H1 (cell line): ENCODE results near the gene SF3B3. TPM values are rescaled to one million over a fixed set of nuclear protein-coding genes. Genes with fewer than 3 reads are reported as not detected.
A peak's percentile ranks its signal among the peaks of the same experiment; 100 is the strongest.

Experiments used
- ASH2L ChIP-seq: fragments of 200-600, 300-600 bp; sonication (generic); IDR thresholded peaks from one replicate; pipeline ENCODE4 v1.7.1; 2017; ENCODE audit warnings: low read length
- POLR2AphosphoS5 ChIP-seq: IDR thresholded peaks from 2 replicates; pipeline ENCODE4 v1.6.1; 2011; ENCODE audit warnings: low read depth, low read length
- SAP30 ChIP-seq: fragments of 300-600 bp; sonication (generic); IDR thresholded peaks from 2 replicates; pipeline ENCODE4 v1.7.1; 2012; ENCODE audit warnings: low read length, moderate library complexity, mild to moderate bottlenecking, inconsistent platforms; ENCODE audit not compliant: insufficient read depth, insufficient replicate concordance
- SP4 ChIP-seq: IDR thresholded peaks from 2 replicates; pipeline ENCODE4 v1.6.1; 2012; ENCODE audit warnings: low read length, inconsistent platforms
- TCF12 ChIP-seq: IDR thresholded peaks from 2 replicates; pipeline ENCODE4 v1.6.1; 2011; ENCODE audit warnings: low read depth, mild to moderate bottlenecking, low read length
- polyA plus RNA-seq, 7 experiments: library from polyadenylated mRNA; depleted of rRNA in 3 of 7; stranded (reverse) in 5 of 7; unstranded in 2 of 7; fragments of >200 nt in 5 of 7; fragments of 200-250 nt in 2 of 7; gene quantifications; 1 replicate in 5 of 7; 2 replicates in 1 of 7; 4 replicates in 1 of 7; pipeline versions ENCODE4 v1.2.1 to v1.2.3, GENCODE V29; 2011 to 2013; ENCODE audit warnings: missing spikeins in 2 of 7, mixed read lengths in 2 of 7
- total RNA-seq: library from RNA; stranded (reverse); fragmentation: NEBNext Ultra II Directional; extraction: Animal tissue kit (Norgen Biotek cat#: 25700); gene quantifications from 2 replicates; pipeline ENCODE4 v1.2.1, GENCODE V29; 2021
- TF ChIP-seq, protein P1 (sequence below): IDR thresholded peaks from 2 replicates; pipeline ENCODE4 v1.6.1; 2011; ENCODE audit warnings: low read length, improper control_type of control experiment
- TF ChIP-seq, protein P2 (sequence below): IDR thresholded peaks from 2 replicates; pipeline ENCODE4 v1.6.1; 2011; ENCODE audit warnings: low read depth, mild to moderate bottlenecking, low read length; ENCODE audit not compliant: insufficient read depth
- TF ChIP-seq, protein P3 (sequence below): IDR thresholded peaks from 2 replicates; pipeline ENCODE4 v1.6.1; 2012; ENCODE audit warnings: inconsistent platforms
- TF ChIP-seq, protein P4 (sequence below): fragments of 300-600 bp; sonication (generic); IDR thresholded peaks from 2 replicates; pipeline ENCODE4 v1.7.1; 2012; ENCODE audit warnings: low read length, moderate library complexity, mild to moderate bottlenecking, inconsistent platforms; ENCODE audit not compliant: insufficient replicate concordance

The SF3B3 gene
- total and polyA plus RNA-seq, 2 of the 8 experiments (the other 6 are each of a cell fraction or from before 2014, with no cell fraction given): 241 to 521 TPM

DNA sequence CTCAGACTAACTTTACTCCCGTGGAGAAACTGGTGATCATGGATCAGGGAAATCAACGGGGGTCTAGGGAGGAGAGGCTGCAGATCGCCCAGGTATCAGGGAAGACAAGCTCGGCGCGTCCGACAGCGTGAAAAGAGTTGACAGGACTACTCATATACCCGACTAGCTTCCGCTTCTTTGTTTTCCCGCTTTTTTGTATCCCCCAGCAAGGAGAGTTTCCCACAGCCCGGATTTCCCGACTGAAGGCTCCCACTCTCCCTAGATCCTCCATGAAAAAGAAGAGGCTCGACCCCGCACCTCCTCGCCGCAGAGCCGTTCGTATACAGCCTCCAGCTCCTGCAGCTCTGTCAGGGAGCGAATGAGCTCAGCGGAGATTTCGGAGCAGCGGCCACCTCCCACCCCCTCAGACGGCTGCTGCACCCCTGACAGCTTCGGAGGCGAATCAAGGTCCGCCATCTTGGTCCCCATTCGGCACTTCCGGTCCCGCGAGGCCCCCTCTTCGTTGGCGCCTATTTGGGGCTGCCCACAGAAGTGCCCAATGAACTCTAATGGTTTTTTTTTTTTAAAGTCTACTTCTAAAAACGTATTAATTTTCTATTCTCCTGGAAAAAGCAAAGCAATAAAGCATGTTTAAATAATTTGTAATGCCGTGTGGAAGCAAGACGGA, 407 bp upstream of the SF3B3 start, which contains the start of gene COG4 (continued):
- TF ChIP-seq, protein P1, sequence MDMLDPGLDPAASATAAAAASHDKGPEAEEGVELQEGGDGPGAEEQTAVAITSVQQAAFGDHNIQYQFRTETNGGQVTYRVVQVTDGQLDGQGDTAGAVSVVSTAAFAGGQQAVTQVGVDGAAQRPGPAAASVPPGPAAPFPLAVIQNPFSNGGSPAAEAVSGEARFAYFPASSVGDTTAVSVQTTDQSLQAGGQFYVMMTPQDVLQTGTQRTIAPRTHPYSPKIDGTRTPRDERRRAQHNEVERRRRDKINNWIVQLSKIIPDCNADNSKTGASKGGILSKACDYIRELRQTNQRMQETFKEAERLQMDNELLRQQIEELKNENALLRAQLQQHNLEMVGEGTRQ: no peak
- peak; percentile 99 for TF ChIP-seq SP4
- TF ChIP-seq, protein P2, sequence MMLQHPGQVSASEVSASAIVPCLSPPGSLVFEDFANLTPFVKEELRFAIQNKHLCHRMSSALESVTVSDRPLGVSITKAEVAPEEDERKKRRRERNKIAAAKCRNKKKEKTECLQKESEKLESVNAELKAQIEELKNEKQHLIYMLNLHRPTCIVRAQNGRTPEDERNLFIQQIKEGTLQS: no peak
- peak; percentile 49 for TF ChIP-seq ASH2L
- TF ChIP-seq, protein P3, sequence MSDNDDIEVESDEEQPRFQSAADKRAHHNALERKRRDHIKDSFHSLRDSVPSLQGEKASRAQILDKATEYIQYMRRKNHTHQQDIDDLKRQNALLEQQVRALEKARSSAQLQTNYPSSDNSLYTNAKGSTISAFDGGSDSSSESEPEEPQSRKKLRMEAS: no peak
- TF ChIP-seq, protein P4, sequence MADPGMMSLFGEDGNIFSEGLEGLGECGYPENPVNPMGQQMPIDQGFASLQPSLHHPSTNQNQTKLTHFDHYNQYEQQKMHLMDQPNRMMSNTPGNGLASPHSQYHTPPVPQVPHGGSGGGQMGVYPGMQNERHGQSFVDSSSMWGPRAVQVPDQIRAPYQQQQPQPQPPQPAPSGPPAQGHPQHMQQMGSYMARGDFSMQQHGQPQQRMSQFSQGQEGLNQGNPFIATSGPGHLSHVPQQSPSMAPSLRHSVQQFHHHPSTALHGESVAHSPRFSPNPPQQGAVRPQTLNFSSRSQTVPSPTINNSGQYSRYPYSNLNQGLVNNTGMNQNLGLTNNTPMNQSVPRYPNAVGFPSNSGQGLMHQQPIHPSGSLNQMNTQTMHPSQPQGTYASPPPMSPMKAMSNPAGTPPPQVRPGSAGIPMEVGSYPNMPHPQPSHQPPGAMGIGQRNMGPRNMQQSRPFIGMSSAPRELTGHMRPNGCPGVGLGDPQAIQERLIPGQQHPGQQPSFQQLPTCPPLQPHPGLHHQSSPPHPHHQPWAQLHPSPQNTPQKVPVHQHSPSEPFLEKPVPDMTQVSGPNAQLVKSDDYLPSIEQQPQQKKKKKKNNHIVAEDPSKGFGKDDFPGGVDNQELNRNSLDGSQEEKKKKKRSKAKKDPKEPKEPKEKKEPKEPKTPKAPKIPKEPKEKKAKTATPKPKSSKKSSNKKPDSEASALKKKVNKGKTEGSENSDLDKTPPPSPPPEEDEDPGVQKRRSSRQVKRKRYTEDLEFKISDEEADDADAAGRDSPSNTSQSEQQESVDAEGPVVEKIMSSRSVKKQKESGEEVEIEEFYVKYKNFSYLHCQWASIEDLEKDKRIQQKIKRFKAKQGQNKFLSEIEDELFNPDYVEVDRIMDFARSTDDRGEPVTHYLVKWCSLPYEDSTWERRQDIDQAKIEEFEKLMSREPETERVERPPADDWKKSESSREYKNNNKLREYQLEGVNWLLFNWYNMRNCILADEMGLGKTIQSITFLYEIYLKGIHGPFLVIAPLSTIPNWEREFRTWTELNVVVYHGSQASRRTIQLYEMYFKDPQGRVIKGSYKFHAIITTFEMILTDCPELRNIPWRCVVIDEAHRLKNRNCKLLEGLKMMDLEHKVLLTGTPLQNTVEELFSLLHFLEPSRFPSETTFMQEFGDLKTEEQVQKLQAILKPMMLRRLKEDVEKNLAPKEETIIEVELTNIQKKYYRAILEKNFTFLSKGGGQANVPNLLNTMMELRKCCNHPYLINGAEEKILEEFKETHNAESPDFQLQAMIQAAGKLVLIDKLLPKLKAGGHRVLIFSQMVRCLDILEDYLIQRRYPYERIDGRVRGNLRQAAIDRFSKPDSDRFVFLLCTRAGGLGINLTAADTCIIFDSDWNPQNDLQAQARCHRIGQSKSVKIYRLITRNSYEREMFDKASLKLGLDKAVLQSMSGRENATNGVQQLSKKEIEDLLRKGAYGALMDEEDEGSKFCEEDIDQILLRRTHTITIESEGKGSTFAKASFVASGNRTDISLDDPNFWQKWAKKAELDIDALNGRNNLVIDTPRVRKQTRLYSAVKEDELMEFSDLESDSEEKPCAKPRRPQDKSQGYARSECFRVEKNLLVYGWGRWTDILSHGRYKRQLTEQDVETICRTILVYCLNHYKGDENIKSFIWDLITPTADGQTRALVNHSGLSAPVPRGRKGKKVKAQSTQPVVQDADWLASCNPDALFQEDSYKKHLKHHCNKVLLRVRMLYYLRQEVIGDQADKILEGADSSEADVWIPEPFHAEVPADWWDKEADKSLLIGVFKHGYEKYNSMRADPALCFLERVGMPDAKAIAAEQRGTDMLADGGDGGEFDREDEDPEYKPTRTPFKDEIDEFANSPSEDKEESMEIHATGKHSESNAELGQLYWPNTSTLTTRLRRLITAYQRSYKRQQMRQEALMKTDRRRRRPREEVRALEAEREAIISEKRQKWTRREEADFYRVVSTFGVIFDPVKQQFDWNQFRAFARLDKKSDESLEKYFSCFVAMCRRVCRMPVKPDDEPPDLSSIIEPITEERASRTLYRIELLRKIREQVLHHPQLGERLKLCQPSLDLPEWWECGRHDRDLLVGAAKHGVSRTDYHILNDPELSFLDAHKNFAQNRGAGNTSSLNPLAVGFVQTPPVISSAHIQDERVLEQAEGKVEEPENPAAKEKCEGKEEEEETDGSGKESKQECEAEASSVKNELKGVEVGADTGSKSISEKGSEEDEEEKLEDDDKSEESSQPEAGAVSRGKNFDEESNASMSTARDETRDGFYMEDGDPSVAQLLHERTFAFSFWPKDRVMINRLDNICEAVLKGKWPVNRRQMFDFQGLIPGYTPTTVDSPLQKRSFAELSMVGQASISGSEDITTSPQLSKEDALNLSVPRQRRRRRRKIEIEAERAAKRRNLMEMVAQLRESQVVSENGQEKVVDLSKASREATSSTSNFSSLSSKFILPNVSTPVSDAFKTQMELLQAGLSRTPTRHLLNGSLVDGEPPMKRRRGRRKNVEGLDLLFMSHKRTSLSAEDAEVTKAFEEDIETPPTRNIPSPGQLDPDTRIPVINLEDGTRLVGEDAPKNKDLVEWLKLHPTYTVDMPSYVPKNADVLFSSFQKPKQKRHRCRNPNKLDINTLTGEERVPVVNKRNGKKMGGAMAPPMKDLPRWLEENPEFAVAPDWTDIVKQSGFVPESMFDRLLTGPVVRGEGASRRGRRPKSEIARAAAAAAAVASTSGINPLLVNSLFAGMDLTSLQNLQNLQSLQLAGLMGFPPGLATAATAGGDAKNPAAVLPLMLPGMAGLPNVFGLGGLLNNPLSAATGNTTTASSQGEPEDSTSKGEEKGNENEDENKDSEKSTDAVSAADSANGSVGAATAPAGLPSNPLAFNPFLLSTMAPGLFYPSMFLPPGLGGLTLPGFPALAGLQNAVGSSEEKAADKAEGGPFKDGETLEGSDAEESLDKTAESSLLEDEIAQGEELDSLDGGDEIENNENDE: no peak
- TF ChIP-seq SAP30: peak; percentile 84
- TF ChIP-seq TCF12: no peak
- TF ChIP-seq POLR2AphosphoS5: no peak; the same call in 1 of the 2 replicates
